ENCODE data around the gene ACP7.

- TF ChIP-seq, protein P1, sequence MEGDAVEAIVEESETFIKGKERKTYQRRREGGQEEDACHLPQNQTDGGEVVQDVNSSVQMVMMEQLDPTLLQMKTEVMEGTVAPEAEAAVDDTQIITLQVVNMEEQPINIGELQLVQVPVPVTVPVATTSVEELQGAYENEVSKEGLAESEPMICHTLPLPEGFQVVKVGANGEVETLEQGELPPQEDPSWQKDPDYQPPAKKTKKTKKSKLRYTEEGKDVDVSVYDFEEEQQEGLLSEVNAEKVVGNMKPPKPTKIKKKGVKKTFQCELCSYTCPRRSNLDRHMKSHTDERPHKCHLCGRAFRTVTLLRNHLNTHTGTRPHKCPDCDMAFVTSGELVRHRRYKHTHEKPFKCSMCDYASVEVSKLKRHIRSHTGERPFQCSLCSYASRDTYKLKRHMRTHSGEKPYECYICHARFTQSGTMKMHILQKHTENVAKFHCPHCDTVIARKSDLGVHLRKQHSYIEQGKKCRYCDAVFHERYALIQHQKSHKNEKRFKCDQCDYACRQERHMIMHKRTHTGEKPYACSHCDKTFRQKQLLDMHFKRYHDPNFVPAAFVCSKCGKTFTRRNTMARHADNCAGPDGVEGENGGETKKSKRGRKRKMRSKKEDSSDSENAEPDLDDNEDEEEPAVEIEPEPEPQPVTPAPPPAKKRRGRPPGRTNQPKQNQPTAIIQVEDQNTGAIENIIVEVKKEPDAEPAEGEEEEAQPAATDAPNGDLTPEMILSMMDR (conservative IDR thresholded peaks at IDR 0.05) = no peak
- no peak for TF ChIP-seq EZH2 (IDR thresholded peaks at IDR 0.05; ENCODE audit: low read depth)
These were observed 30.7 kb upstream of the ACP7 start for GRCh38 chr19:39053276-39054090.

Measured in PC-9 (cell line).